ENCODE measurements around the gene SNAPC5. TPM values are rescaled to one million over a fixed set of nuclear protein-coding genes. Genes with fewer than 3 reads are reported as not detected.

The SNAPC5 gene
- total RNA-seq = 25.2 and 25.9 TPM in 2 replicates
- long read RNA-seq, transcript SNAPC5-201 (2 exons, 794 nt) = minor isoform, 9 of 41 reads
- long read RNA-seq, transcript SNAPC5-202 (3 exons, 1,002 nt) = major isoform, 26 of 41 reads
- long read RNA-seq, partial matches to known transcripts = 2 of 41 reads
- long read RNA-seq, other reads (novel, unspliced or antisense) = 3 of 41 reads

GRCh38 chr15:66497502-66498455 lies at the start of gene SNAPC5:
TSS of gene SNAPC5 (minus strand) at chr15:66497762. CDS start at chr15:66497731, 31 bp downstream.
- Mint-ChIP-seq H3K9me3 (ENCODE audit: low read depth) (no peaks in the 10 kb centered on the region), H3K4me3 (ENCODE audit: low read depth) (peak within 1 kb of the TSS; percentile 95), H3K27me3 (no peaks in the 10 kb centered on the region), H3K4me1 (ENCODE audit: low read depth) (peaks cover 14% of the 10 kb centered on the region), H3K27ac (peak within 1 kb of the TSS; percentile 94), H3K36me3 (ENCODE audit: insufficient read depth) (peaks cover 32% of the 10 kb centered on the region)
- TF ChIP-seq, protein P1, sequence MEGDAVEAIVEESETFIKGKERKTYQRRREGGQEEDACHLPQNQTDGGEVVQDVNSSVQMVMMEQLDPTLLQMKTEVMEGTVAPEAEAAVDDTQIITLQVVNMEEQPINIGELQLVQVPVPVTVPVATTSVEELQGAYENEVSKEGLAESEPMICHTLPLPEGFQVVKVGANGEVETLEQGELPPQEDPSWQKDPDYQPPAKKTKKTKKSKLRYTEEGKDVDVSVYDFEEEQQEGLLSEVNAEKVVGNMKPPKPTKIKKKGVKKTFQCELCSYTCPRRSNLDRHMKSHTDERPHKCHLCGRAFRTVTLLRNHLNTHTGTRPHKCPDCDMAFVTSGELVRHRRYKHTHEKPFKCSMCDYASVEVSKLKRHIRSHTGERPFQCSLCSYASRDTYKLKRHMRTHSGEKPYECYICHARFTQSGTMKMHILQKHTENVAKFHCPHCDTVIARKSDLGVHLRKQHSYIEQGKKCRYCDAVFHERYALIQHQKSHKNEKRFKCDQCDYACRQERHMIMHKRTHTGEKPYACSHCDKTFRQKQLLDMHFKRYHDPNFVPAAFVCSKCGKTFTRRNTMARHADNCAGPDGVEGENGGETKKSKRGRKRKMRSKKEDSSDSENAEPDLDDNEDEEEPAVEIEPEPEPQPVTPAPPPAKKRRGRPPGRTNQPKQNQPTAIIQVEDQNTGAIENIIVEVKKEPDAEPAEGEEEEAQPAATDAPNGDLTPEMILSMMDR (IDR thresholded peaks at IDR 0.05; ENCODE audit: unreplicated experiment) = peak; percentile 99
- peak; percentile 96 for DNase-seq (ENCODE audit: low spot score, unreplicated experiment)

GRCh38 chr15:66545255-66545654 lies 47.7 kb upstream of the SNAPC5 start:
- TF ChIP-seq, protein P1 (IDR thresholded peaks at IDR 0.05; ENCODE audit: unreplicated experiment) = no peak
- Mint-ChIP-seq H3K4me3 (ENCODE audit: low read depth) (no peak overlapping the region), H3K36me3 (ENCODE audit: insufficient read depth) (peaks cover 17% of the 10 kb centered on the region), H3K27ac (no peak overlapping the region), H3K27me3 (no peaks in the 10 kb centered on the region), H3K9me3 (ENCODE audit: low read depth) (peaks cover 2% of the 10 kb centered on the region), H3K4me1 (ENCODE audit: low read depth) (no peaks in the 10 kb centered on the region)
- no peak for DNase-seq (ENCODE audit: low spot score, unreplicated experiment)

DNA sequence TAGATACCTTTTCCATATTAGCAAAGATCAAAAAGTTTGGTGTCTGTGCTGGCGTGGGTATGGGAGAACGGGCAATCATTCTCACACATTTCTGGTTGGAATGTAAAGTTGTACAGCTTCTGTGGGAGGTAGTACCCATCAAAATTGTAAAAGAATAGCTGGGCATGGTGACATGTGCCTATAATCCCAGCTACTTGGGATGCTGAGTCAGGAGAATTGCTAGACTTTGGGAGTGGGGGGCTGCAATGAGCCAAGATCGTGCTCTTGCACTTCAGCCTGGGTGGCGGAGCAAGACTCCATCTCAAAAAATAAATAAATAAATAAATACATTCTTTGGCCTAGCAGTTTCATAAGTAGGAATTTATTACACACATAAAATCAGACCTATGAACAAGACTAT lies 45.3 kb upstream of the SNAPC5 start:
- no peak for DNase-seq (ENCODE audit: low spot score, unreplicated experiment)
- Mint-ChIP-seq H3K4me1 (ENCODE audit: low read depth) (no peaks in the 10 kb centered on the region), H3K27me3 (no peaks in the 10 kb centered on the region), H3K36me3 (ENCODE audit: insufficient read depth) (peaks cover 23% of the 10 kb centered on the region), H3K27ac (no peak overlapping the region), H3K4me3 (ENCODE audit: low read depth) (no peak overlapping the region), H3K9me3 (ENCODE audit: low read depth) (peaks cover 2% of the 10 kb centered on the region)
- TF ChIP-seq, protein P1 (IDR thresholded peaks at IDR 0.05; ENCODE audit: unreplicated experiment) = no peak

DNA sequence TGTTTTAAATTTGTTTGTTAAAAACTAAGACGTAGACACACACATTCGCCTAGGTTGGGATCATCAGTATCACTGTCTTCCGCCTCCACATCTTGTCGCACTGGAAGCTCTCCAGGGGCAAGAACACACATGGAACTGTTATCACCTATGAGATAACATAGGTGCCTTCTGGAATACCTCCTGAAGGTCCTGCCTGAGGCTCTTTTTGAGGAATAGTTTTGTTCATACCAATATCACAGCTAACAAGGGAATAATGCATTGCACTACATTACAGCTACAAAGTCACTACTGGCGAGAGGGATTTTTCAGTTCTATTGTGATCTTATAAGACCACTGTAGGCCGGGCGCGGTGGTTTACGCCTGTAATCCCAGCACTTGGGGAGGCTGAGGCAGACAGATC lies 37.5 kb upstream of the SNAPC5 start:
- H3K36me3 Mint-ChIP-seq (ENCODE audit: insufficient read depth) = peaks cover 12% of the 10 kb centered on the region
- no peaks in the 10 kb centered on the region for H3K27me3 Mint-ChIP-seq
- no peaks in the 10 kb centered on the region for H3K9me3 Mint-ChIP-seq (ENCODE audit: low read depth)
- DNase-seq (ENCODE audit: low spot score, unreplicated experiment) = no peak
- H3K4me1 Mint-ChIP-seq (ENCODE audit: low read depth) = no peaks in the 10 kb centered on the region
- TF ChIP-seq, protein P1 (IDR thresholded peaks at IDR 0.05; ENCODE audit: unreplicated experiment) = no peak
- no peak overlapping the region for H3K4me3 Mint-ChIP-seq (ENCODE audit: low read depth)
- H3K27ac Mint-ChIP-seq = no peak overlapping the region

GRCh38 chr15:66524838-66525237 lies 27.3 kb upstream of the SNAPC5 start:
- no peaks in the 10 kb centered on the region for H3K27me3 Mint-ChIP-seq

More at GRCh38 chr15:66524838-66525237, 27.3 kb upstream of the SNAPC5 start:
- Mint-ChIP-seq H3K4me1 (ENCODE audit: low read depth) (no peaks in the 10 kb centered on the region), H3K9me3 (ENCODE audit: low read depth) (no peaks in the 10 kb centered on the region), H3K36me3 (ENCODE audit: insufficient read depth) (peaks cover 3% of the 10 kb centered on the region), H3K4me3 (ENCODE audit: low read depth) (no peak overlapping the region), H3K27ac (no peak overlapping the region)
- TF ChIP-seq, protein P1 (IDR thresholded peaks at IDR 0.05; ENCODE audit: unreplicated experiment) = no peak
- DNase-seq (ENCODE audit: low spot score, unreplicated experiment) = no peak
